ENCODE data around the gene CDK6. TPM values are rescaled to one million over a fixed set of nuclear protein-coding genes. Genes with fewer than 3 reads are reported as not detected.
A peak's percentile ranks its signal among the peaks of the same experiment; 100 is the strongest.

CDK6 gene
- total RNA-seq, 4 donors from 2014 or later, result 12.9 to 32.7 (median 21.6) TPM

- peak overlapping the region in 3 of 4 donors; percentile 4 to 41 (median 34) for H3K27ac ChIP-seq
- H3K36me3 ChIP-seq, result no peaks in the 10 kb centered on the region
- TF ChIP-seq EP300 (IDR thresholded peaks at IDR 0.05; ENCODE audit: low read depth), result no peak
- TF ChIP-seq CTCF (IDR thresholded peaks at IDR 0.05), result no peak
- TF ChIP-seq POLR2AphosphoS5 (IDR thresholded peaks at IDR 0.05), result no peak
- H3K4me3 ChIP-seq, result no peak overlapping the region
- H3K4me1 ChIP-seq, result peaks cover 14 to 57% (median 42%) of the 10 kb centered on the region in 4 donors
- no peaks in the 10 kb centered on the region for H3K27me3 ChIP-seq
- 40 to 69% methylated on average over 1 to 3 of the region's 3 CpGs for WGBS, 2 donors (ENCODE audit: low coverage in 1 of 2)
- H3K9me3 ChIP-seq, result no peaks in the 10 kb centered on the region
- intact Hi-C loops (cut with DNase I; ENCODE audit: low total_unique reads) (no loop called here), in situ Hi-C loops (cut with MboI; ENCODE audit: low pct_ligation_motif_present in 1 of 4, low pct_unique_long_range_greater_than_20kb in 1 of 4, low sequenced_read_pairs in 3 of 4) (no loop called here)
- DNase-seq, result no peak
Observed at GRCh38 chr7:92782855-92783254, 53.5 kb downstream of the CDK6 start.

DNA sequence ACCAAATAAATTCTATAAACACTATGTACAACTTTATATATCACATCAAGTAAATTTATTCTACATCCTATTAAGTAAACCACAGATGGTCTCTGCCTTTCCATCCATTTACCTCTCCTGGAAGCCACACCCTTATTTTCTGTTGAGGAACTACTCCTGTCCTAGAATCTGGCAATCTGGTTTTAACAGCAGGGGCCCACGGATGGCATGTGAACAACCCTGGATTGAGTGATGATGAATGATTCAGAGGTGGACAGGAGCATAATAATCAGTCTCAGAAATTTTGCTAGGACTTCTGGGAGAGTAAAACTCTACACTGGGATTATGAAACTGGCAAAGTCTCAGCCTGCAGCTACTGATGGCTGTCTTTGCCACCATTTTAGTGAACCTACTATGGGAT lies 54.1 kb downstream of the CDK6 start:
- Histone ChIP-seq H3K27me3 (no peaks in the 10 kb centered on the region), H3K27ac (peak overlapping the region in 3 of 4 donors; percentile 32 to 53 (median 34)), H3K4me1 (peaks cover 14 to 57% (median 42%) of the 10 kb centered on the region in 4 donors), H3K4me3 (no peak overlapping the region), H3K36me3 (no peaks in the 10 kb centered on the region), H3K9me3 (no peaks in the 10 kb centered on the region)
- intact Hi-C loops (cut with DNase I; ENCODE audit: low total_unique reads) (no loop called here), in situ Hi-C loops (cut with MboI; ENCODE audit: low pct_ligation_motif_present in 1 of 4, low pct_unique_long_range_greater_than_20kb in 1 of 4, low sequenced_read_pairs in 3 of 4) (no loop called here)
- TF ChIP-seq POLR2AphosphoS5 (IDR thresholded peaks at IDR 0.05) (no peak), EP300 (IDR thresholded peaks at IDR 0.05; ENCODE audit: low read depth) (no peak), POLR2A (IDR thresholded peaks at IDR 0.05) (no peak), CTCF (IDR thresholded peaks at IDR 0.05) (no peak)
- 28% methylated on average over 1 of the region's 1 CpG; no CpG with 5 or more reads in 1 of the 2 donors for WGBS, 2 donors (ENCODE audit: low coverage in 1 of 2)
- no peak for DNase-seq

DNA sequence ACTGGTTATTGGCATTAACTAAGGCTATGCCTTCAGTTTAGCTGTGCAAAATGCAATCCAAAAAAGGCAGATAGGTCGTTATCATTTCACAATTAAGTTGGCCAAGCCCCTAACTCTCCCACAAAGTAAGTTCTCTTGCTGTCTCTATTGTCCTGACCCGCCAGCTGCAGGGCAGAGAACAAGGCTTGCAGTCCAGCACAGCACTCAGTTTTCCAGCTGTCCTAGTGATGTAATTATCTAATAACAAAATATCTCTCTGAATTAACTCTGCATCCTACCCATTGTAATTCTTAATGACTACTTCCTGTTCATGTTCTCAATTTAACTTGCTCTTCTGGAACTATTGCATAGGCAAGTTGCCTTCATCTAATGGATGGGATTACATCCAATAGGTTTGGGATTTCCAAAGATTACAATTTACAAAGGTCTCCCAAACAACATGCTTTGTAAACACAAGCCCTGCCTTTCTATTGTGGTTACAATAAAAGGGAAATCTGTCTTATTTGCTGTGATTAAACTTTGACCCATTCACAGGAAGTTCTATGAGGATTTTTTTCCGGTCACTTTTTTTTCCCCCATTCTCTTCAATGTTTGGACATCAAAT lies 55.2 kb downstream of the CDK6 start:
- Histone ChIP-seq H3K27ac (peak overlapping the region in 3 of 4 donors; percentile 32 to 53 (median 34)), H3K4me3 (no peak overlapping the region), H3K27me3 (no peaks in the 10 kb centered on the region), H3K4me1 (peaks cover 14 to 50% (median 38%) of the 10 kb centered on the region in 4 donors), H3K36me3 (no peaks in the 10 kb centered on the region), H3K9me3 (no peaks in the 10 kb centered on the region)
- no peak for DNase-seq
- in situ Hi-C loops (cut with MboI; ENCODE audit: low pct_ligation_motif_present in 1 of 4, low pct_unique_long_range_greater_than_20kb in 1 of 4, low sequenced_read_pairs in 3 of 4) (no loop called here), intact Hi-C loops (cut with DNase I; ENCODE audit: low total_unique reads) (no loop called here)
- WGBS, 2 donors (ENCODE audit: low coverage in 1 of 2), result 33 to 41% methylated on average over 1 to 3 of the region's 3 CpGs
- TF ChIP-seq CTCF (IDR thresholded peaks at IDR 0.05) (no peak), POLR2A (IDR thresholded peaks at IDR 0.05) (no peak), EP300 (IDR thresholded peaks at IDR 0.05; ENCODE audit: low read depth) (no peak), POLR2AphosphoS5 (IDR thresholded peaks at IDR 0.05) (no peak)

GRCh38 chr7:92778972-92779371 lies 57.4 kb downstream of the CDK6 start:
- H3K4me3 ChIP-seq, result no peak overlapping the region
- in situ Hi-C loops (cut with MboI; ENCODE audit: low pct_ligation_motif_present in 1 of 4, low pct_unique_long_range_greater_than_20kb in 1 of 4, low sequenced_read_pairs in 3 of 4) (no loop called here), intact Hi-C loops (cut with DNase I; ENCODE audit: low total_unique reads) (no loop called here)
- no peak for TF ChIP-seq CTCF (IDR thresholded peaks at IDR 0.05)
- TF ChIP-seq EP300 (IDR thresholded peaks at IDR 0.05; ENCODE audit: low read depth), result no peak
- TF ChIP-seq POLR2AphosphoS5 (IDR thresholded peaks at IDR 0.05), result no peak
- TF ChIP-seq POLR2A (IDR thresholded peaks at IDR 0.05), result no peak
- H3K36me3 ChIP-seq, result no peaks in the 10 kb centered on the region
- WGBS, 2 donors (ENCODE audit: low coverage in 1 of 2), result 43 to 57% methylated on average over 5 of the region's 5 CpGs
- no peaks in the 10 kb centered on the region for H3K9me3 ChIP-seq
- H3K27ac ChIP-seq, result no peak overlapping the region
- H3K27me3 ChIP-seq, result no peaks in the 10 kb centered on the region
- peak; percentile 30 for DNase-seq
- peaks cover 7 to 34% (median 28%) of the 10 kb centered on the region in 4 donors for H3K4me1 ChIP-seq

All from transverse colon (tissue), 4 donors.